ENCODE measurements around the gene TINAGL1.
"Not testable (repeated sequence)": the region's sequence is repeated elsewhere in the genome, so short reads cannot be mapped to it uniquely, and the experiment has no call there.

TINAGL1 gene

DNA sequence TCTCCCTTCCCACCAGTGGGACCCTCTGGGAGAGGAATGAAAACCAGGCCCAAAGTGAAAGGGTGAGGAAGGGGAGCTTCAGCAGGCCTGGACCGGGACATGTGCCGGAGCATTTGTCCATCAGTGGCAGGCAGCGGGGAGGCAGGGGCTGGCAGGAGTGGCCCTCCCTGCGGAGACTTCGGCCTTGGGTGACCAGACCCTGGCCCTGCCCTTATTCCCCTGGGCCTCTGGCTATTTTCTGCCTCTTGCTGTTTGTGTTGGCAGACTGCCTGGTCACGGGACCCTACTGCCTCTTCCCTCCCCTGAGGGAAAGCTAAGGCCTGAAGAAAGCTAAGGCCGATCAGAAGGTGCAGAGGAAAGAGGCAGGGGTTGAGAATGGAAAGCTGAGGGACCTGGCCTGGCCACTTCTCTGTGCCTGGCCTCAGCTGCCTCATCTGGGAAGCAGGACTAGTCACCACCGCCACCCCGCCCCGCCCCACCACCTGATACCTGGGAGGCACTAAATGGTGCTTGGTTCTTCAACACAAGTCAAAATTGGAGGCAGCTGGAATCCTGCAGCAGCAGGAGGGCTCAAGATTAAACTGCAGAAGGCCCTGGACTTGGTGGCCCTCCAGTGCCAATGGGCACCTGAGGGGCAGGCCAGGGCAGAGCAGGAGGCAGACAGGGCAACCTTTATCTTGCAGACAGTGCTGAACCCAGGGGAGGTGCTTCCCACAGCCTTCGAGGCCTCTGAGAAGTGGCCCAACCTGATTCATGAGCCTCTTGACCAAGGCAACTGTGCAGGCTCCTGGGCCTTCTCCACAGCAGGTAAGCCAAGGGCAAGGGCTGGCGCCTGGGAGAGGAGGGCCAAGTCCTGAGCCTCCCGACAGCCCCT lies 7.9 kb downstream of the TINAGL1 start:
- no peak for DNase-seq (ENCODE audit: low read depth)

DNA sequence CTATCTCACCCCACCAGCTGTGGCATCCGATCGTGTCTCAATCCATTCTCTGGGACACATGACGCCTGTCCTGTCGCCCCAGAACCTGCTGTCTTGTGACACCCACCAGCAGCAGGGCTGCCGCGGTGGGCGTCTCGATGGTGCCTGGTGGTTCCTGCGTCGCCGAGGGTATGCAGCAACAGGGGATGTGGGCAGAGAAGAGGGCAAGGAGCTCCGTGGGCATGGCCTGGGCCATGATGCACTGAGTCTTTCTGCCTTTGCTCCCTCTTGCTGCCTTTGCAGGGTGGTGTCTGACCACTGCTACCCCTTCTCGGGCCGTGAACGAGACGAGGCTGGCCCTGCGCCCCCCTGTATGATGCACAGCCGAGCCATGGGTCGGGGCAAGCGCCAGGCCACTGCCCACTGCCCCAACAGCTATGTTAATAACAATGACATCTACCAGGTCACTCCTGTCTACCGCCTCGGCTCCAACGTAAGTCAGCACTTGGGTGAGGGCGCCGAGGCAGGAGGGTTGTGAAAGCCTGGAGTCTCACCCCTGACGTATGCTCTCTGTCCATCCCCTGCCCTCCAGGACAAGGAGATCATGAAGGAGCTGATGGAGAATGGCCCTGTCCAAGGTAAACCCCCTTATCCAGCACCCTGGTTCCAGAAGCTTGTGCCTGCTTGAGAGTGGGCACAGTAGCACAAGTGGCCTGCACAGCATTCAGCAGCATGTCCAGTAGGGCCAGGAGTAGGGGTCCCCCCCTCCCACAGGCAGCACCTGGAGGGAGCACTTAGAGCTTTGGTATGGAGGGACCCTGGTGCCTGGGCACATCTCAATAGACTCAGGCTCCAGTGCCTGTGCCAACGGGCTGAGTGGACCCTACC lies 8.8 kb downstream of the TINAGL1 start:
- DNase-seq (ENCODE audit: low read depth) = no peak

DNA sequence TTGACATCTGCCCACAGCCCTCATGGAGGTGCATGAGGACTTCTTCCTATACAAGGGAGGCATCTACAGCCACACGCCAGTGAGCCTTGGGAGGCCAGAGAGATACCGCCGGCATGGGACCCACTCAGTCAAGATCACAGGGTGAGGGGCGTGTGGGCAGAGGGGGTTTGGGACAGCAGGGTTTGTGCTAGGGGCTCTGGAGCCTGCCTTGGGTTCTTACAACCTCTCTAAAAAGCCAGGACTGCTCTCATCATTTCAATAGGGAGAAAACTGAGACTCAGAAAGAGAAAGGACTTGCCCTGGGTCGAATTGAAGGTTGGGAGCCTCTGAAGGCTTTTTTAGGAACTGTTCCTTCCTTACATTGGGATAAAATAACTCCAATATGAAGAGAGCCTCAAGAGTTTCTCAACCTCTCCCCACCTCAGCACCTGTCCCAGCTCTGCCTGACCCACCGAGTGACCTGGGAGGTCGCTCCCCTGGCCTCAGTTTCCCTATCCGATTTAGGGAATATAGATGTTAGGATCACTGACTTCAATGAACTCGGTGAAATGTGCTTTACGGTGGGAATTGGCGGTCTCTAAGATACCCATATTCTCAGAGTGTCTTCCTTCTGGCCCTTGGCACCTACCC lies 9.5 kb downstream of the TINAGL1 start:
- no peak for DNase-seq (ENCODE audit: low read depth)

DNA sequence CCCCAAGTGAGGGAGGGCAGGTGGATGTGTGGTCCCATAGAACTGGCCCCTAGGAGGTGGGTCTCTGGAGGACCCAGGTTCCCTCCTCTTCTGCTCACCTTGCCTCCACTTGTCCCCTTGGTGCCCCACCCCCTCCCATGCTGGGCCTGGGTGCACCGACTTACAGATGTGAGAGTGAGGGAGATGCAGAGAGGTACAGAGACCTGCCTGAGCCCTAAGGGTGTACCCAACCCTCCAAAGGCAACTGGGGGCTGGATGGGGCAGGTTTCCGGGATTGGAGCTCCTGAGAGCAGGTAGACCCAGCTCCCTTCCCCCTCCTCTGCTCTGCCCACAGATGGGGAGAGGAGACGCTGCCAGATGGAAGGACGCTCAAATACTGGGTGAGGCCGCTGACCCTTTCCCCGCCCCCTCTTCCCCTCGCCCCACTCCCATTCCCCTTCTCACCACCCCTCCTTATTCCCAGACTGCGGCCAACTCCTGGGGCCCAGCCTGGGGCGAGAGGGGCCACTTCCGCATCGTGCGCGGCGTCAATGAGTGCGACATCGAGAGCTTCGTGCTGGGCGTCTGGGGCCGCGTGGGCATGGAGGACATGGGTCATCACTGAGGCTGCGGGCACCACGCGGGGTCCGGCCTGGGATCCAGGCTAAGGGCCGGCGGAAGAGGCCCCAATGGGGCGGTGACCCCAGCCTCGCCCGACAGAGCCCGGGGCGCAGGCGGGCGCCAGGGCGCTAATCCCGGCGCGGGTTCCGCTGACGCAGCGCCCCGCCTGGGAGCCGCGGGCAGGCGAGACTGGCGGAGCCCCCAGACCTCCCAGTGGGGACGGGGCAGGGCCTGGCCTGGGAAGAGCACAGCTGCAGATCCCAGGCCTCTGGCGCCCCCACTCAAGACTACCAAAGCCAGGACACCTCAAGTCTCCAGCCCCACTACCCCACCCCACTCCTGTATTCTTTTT lies 10.3 kb downstream of the TINAGL1 start:
- DNase-seq (ENCODE audit: low read depth) = no peak

DNA sequence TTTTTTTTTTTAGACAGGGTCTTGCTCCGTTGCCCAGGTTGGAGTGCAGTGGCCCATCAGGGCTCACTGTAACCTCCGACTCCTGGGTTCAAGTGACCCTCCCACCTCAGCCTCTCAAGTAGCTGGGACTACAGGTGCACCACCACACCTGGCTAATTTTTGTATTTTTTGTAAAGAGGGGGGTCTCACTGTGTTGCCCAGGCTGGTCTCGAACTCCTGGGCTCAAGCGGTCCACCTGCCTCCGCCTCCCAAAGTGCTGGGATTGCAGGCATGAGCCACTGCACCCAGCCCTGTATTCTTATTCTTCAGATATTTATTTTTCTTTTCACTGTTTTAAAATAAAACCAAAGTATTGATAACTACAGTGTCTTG lies 11.0 kb downstream of the TINAGL1 start:
- not testable (repeated sequence) for DNase-seq (ENCODE audit: low read depth)

DNA sequence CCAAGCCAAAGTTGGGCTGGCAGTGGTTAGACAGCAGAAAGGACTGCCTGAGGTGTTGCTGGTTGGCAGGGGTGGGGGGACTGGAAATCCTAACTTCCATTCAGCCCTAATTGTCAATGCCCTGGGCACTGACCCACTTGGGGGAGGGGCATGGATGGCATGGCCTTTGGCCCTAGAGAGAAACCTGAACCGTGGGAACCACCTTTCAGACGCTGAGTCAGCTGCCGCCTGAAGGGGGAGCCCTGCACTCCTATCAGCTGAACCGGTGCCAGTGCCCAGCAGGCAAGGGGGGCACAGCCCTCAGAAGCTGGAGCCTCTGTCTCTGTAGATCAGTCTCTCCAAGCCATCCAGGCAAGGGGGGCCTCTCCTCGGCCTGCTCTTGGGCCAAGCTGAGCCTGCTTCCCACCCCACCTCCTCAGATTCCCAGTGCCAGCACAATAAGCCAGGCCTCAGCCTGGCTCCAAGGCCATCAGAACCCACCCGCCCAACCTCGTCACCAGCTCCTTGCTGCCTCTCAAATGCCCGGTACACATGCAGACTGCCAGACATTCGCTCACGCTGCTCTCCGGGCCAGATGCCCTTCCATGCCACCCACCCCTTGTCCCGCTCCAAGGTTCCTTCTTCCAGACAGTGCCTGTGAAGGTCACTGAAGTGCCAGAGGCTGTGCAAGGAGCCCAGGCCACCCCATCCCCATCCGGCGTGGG lies 11.6 kb downstream of the TINAGL1 start:
- no peak for DNase-seq (ENCODE audit: low read depth)

DNA sequence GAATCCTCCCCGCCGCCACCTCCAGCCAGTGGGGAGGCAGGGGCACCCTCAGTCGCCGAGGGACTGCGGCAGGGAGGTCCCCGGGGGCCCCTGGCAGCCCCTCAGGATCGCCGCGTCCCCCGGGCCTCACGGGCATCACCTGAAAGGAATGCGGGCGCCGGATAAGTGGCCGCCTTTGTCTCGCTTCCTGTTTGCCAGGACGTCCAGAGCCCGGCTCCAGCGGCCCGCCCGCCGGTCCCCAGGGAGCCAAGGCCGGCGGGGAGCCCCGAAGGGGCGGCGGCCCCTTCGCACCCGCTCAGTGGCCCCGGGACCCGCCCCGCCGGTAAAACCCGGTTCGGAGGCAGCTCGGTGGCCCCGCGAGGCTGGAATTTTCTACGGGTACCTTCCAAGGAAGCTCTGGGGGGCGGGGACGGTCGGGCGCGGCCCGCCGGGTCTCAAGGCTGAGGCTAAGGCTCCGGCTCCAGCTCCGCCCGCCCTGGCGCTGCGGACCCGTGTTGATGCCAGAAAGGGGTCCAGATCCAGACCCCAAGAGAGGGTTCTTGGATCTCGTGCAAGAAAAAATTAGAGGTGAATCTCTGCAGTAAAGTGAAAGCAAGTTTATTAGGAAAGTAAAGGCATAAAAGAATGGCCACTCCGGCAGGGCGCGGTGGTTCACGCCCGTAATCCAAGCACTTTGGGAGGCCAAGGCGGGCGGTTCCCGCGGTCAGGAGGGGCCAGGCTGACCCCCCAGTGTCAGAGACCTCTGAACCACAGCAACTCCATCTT lies 12.6 kb downstream of the TINAGL1 start:
- DNase-seq (ENCODE audit: low read depth) = no peak

DNA sequence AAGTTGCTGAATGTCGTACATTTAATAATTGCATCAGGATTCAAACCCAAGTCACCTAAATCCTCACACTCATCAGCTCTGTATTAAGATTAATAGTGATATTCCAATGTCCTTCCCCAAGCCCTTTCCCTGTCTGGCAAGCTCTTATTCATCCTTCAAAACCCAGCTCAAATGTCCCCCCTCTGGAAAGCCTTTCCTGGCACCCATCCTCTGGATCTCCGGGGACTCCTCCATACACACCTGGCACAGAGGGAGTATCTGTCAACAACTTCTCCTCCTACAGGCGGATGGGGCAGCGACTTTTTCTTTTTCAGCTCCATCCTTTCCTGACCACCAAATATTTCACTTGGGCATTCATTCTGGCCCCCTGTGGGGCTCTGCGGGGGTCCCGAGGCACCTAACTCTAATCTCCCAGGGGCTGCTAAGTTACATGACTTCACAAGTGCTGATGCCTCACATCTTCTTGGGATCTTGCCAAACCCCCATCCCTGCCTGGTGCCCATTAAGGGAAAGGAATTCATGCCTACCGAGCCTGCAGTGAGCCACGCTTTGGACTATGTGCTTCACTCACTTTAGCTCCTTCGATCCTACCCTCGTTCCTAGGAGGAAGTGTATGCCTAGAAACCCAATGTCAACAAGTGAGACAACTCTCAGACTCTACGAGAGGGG lies 15.2 kb downstream of the TINAGL1 start:
- DNase-seq (ENCODE audit: low read depth) = no peak

DNA sequence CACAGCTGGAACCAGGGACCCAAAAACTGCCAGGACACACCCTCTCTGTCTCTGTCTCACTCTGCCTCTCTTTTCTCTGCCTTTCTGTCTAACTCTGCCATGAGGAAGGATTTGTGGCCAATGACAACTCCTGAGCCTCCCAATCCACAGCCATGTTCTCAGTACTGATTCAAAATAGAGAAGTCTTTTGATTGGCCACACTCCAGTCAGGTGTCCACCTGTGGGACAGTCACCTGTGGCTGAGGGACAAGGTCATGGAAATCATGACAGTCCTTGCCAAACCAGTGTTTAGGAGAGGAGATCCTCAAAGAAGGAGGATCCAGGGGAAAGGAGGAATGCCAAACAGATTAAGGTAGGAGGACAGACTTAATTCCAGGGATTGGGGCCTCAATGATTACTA lies 15.8 kb downstream of the TINAGL1 start:
- no peak for DNase-seq (ENCODE audit: low read depth)

DNA sequence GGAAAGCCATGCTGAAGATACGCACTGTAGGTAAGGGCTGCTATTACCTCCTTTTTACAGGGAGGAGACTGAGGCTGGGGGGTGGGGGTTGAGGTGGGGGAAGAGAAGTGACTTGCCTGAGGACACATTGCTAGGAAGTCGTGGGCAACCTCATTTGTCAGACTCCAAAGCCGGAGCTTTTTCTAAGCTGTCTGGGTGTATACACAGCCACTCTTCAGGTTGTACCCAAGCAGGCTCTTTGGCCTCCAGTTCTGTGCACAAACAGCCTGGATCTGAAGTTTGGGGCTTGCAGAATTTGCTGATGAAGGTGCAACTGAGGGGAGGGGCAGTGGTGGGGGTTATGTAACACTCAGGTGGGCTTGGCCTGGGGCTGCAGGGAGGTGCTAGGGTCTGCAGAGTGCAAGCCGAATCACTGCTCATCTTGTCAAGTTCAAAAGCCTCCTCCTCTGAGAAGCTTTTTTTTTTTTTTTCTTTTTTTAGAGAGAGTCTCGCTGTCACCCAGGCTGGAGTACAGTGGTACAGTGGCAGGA lies 16.9 kb downstream of the TINAGL1 start:
- no peak for DNase-seq (ENCODE audit: low read depth)

DNA sequence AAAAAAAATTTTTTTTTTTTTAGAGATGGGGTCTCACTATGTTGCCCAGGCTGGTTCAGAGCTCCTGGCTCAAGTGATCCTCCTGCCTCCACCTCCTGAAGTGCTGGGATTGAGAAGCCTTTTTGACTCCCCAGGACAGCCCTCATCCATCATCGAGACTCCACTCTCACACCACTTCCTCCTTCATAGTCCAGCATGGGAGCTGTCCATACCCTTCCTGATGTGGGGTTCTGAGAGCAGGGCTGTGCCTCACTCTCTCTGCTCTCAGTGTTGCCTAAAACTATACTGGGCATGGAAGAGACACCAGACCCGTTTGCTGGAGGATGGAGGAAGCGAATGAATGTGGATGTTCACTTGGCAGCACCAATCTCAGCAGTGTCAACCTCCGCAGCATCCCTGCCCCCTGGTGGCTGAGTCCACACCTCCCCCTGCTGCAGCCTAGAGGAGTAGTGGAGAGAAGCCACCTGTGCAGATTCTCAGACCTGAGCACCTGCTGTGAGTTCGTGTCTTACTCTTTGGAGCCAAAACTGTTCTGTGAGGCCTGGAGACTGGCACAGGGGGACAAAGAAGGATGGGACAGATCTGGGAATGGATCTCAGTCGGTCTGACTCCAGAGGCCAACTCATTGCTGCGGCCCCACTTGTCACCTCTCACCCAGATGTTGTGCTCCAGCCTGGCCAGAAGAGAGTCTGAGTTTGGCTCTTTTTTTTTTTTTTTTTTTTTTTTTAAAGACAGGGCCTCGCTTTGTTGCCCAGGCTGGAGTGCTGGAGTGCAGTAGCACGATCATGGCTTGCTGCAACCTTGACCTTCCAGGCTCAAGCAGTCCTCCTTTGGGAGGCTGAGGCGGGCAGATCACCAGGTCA lies 17.7 kb downstream of the TINAGL1 start:
- peak; percentile 33 for DNase-seq (ENCODE audit: low read depth)

DNA sequence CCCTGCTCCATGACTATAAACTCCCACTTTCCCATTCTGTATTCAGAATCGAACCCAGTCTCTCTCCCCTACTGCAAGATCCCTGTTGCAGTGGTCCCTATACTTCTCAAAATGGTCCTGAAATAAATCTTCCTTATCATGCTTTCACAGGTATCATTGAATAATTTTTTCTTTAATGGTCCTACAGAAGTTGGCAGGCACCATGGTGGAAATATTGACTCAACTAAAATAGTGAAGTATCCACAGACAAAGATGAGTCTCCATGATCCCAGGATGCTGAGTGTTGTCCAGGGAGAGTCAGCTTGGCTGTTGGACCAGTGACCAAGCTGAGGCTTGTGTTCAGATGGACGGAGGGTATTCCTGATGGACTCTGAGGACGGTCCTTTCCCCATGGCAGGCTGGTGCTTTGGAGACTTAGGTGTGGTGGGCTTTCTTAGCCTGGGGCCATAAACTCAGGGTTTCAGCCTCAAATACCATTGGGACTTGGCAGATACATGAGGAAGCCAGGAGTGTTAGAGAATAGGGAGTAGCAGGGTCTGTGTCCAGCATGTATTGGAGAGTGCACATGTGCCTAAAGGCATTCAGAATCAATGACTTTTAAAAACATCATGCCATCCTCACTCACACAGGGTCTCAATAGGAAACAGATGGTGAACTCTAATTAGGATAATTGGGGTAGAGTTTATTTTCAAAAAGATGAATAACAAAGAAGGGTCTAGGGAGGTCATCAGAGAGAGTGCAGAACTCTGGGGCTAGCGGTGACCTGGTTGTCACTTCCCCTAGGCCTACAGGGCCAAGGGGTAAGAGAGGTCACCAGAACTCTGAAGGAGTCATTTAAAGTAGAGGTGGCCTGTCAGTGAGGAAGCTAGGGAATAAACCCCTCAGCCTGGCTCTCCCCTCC lies 19.8 kb downstream of the TINAGL1 start:
- no peak for DNase-seq (ENCODE audit: low read depth)

DNA sequence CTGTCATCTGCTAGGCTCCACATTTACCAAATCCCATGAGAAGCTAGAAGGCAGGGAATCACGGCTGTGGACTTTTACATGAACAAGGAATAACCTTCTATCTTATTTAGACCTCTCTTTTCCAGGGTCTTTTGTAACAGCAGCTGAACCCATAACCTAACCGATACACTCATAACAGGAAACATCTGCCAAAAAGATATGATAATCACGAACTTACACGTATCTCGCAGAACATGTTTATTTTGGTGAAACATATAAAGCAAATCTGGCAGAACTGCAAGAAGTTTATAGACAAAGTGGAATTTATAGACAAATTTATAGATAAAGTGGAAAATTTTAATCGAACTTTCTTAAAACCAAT lies 20.4 kb downstream of the TINAGL1 start:
- no peak for DNase-seq (ENCODE audit: low read depth)

DNA sequence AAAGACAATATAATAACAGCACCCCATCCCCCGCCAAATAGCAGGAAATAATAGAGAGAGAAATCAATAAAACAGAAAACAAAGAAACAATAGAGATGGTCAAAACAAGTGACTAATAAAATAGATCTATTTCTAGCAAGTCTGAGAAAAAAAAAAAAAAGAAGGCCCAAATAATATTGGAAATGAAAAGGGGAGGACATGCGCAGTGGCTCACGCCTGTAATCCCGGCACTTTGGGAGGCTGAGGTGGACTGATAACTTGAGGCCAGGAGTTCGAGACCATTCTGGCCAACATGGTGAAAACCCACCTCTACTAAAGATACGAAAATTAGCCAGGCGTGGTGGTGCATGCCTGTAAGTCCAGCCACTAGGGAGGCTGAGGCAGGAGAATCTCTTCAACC lies 22.7 kb downstream of the TINAGL1 start:
- no peak for DNase-seq (ENCODE audit: low read depth)

DNA sequence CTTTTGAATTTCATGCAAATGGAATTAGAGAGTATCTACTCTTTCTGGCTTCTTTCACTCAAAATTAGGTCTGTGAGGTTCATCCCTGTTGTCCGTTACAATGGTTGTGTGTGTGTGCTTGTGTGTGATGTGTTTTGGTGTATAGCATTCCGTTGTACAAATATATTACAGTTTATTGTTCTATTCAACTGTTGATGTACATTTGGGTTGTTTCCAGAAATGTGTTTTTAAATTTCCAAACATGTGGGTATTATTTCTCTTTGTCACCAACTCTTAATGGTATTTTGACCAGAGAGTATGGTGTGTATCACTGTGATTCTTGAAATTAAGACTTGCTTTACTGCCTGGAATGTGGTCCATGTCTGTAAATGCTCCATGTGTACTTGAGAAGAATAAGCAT lies 24.3 kb downstream of the TINAGL1 start:
- no peak for DNase-seq (ENCODE audit: low read depth)

DNA sequence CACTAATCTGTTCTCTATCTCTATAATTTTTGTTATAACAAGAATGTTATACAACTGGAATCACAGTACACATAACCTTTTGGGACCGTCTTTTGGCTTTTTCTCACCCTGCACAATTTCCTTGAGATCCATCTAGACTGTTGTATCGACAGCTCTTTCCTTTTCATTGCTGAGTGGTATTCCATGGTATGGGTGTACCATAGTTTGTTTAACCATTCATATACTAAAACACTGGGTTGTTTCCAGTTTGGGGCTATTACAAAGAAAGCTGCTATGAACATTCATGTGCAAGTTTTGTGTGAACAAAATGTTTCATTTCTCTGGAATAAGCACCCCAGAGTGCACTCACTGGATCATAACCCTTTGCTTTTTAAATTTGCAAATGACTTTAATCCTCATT lies 25.8 kb downstream of the TINAGL1 start:
- no peak for DNase-seq (ENCODE audit: low read depth)

DNA sequence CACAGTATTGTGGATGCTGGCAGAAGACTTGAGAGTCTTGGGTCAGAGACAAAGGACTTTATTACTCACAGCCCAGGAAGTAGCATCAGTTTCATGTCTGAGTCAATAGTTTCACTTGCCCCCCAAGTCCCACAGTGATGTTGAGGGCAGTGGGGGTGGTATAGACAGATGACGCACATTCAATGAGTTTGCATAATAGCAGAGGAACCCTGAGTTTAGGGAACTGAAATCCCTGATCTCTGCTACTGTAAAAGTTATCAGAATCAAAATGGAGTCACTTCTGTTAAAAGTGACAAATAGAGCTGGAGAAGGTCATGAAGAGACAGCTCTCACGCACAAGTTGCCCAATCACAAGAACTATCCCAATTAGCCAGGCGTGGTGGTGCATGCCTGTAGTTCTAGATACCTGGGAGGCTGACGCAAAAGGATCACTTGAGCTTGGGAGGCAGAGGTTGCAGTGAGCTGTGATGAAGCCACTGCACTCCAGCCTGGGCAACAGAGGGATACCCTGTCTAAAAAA lies 29.7 kb downstream of the TINAGL1 start:
- no peak for DNase-seq (ENCODE audit: low read depth)
